Amniotic epithelial cell (primary cell): ENCODE measurements around the gene EBLN1.
"Not testable (repeated sequence)": the region's sequence is repeated elsewhere in the genome, so short reads cannot be mapped to it uniquely, and the experiment has no call there.

Source experiments
- DNase-seq: peaks from one replicate; pipeline ENCODE4 v3.0.0-alpha.2; 2010; ENCODE audit warnings: low read depth

Gene EBLN1

DNA sequence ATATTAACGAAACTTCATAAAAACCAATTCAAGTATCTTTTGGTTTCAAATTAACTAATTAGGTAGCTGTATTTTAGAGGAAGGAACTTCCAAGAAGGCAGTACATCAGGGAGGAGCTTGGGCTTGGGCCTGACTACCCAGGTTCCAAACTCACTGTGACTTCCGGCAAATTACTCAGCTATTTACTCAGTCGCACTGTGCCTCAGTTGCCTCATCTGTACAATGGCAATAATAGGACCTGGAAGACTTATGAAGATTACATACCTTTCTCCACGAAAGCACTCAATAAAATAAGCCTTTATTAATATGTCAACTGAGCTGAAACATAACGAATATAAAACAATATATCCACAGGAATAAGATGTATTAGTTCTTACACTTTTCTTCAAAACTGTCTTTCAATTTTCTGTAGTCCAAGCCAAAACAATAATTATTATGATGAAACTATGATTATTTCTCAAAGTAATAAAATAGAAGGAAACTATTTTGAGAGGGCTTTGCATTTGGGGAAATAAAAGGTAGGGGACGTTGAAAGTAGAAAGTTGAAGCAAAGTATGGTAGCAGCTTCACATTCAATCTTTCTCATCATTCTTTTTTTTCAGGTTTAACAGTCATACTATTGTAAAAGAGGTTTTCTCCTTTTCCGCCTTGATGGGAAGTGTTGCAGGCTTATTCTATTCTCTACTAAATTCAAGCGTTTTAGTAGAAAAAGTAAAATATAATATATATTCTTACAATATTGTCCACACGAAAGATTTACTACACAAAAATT, 10.5 kb upstream of the EBLN1 start:
- no peak for DNase-seq

- no peak for DNase-seq
These were observed 8.8 kb upstream of the EBLN1 start for GRCh38 chr10:22226599-22226998.

GRCh38 chr10:22222236-22223190, 4.7 kb upstream of the EBLN1 start:
- DNase-seq: no peak

DNA sequence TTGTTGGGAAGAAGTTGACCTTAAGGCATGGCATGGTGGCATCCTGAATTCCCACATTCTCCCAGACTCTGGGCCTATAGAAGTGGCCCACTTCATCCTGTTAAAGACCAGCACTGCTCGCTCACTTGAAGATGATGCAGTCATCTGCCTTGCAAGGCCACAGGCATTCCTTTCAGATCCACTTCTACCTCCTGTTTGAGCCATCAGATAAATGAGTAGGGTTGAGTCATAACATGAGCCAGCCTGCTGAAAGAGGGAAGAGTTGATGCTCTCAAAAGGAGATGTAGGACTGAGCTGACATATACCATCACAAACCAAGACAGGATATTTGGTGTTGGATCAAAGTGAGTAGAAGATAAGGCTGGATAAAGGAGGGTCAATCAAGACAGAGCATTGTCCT, 1.5 kb upstream of the EBLN1 start:
- DNase-seq: peak; percentile 78

- no peak for DNase-seq
These were observed 633 bp upstream of the EBLN1 start for GRCh38 chr10:22218448-22218847.

DNA sequence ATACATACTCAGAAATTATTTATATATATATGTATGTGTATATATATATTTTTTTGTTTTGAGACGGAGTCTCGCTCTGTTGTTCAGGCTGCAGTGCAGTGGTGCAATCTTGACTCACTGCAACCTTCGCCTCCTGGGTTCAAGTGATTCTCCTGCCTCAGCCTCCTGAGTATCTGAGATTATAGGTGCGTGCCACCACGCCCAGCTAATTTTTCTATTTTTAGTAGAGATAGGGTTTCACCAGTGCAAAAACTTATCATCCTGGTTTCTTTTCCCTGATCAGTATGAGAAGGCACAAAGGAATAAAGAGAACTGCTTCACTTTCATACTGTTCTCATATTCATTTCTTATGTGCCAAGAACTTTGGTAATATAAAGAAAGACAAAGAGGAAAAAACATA, 731 bp downstream of the EBLN1 start:
- not testable (repeated sequence) for DNase-seq

DNA sequence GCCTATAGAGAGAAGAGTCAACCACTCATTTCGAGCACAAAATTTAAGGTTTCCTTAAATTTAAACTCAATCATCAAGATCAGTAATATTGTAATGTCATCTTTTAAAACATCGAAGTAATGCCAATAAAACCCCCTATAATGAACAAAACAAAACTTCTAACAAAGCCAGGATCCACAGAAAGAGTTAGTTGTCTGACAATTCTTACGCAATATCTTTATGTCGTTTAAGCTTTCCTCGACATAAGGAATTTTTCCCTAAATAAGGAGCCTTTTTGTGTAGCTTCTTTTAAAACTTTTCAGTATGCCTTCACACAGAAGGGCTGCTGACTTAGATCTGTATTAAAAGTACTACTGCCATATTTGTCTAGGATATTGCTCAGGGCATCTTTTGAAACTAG, 7.5 kb downstream of the EBLN1 start:
- no peak for DNase-seq

DNA sequence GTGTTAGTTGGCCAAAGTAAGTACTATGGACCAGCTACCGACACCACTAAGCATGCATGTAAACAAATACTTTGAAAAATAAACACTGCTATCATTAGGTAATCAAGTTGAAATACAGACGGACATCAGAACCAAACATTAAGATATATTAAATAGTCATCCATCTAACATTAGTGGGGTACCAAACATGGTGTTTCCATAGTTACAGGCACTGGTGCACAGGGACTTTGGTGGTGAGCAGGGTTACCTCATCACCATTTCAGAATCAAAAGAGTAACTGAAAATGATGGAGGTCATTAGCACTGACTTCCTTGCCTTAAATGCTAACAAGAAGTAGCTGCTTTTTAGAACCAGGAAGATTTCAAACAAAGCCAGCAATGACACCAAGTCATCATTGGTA, 23.9 kb downstream of the EBLN1 start:
- no peak for DNase-seq

DNA sequence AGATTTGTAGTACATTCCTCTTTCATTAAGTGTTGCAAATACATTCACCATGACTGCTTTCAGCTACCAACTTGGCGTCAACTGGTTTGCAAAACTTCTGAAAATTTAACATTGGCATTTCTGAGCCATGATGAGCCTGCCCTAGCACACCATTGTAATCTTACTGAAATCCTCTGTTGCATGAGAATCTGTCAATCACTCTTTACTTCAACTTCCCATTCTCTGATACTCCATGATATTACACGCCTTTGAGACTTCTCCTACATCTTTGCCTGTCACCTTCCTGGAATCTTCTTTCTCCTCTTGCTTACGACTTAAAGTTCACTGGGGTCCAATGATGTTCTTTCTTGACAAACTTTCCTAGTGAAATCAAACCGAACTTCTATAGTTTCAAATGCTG, 32.2 kb downstream of the EBLN1 start:
- DNase-seq: no peak

DNA sequence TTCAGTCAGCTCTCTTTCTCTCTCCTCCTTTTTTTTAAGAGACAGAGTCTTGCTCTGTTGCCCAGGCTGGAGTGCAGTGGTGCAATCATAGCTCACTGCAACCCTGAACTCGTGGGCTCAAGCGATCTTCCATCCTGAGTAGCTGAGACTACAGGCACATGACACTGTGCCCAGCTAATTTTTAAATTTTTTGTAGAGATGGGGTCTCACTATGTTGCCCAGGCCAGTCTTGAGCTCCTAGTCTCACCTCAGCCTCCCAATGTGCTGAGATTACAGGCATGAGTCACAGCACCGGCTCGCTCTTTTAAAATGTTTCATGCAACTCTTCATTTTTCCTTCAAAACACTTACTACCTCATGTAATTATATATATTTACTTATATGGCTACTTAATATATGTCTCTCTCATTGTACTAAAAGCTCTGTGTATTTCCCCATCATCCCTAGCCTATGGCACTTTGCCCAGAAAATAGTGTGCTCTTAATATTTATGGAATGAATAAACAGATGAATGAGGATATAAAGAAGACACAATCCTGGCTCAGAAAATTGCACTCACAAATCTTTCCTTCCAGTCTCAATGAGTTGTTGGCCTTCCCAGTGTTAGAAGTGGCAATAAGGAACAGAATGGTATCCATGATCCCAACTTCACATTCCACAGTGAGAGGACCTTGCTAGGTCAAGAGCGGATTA, 33.9 kb downstream of the EBLN1 start:
- peak; percentile 81 for DNase-seq

DNA sequence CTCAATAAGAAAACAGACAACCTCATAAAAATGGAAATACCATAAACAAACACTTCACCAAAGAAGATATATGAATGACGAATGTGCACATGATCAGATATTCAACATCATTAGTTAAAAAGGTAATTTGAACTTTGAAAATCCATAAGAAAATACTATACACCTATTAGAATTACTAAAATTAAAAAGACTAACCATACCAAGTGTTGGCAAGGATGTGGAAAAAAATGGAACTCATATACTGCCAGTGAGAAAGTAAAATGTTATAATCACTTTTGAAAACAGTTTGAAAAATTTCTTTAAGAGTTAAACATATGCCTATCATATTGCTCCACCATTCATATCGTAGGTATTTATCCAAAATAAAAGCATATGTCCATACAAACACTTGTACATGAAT, 37.1 kb downstream of the EBLN1 start:
- DNase-seq: no peak

DNA sequence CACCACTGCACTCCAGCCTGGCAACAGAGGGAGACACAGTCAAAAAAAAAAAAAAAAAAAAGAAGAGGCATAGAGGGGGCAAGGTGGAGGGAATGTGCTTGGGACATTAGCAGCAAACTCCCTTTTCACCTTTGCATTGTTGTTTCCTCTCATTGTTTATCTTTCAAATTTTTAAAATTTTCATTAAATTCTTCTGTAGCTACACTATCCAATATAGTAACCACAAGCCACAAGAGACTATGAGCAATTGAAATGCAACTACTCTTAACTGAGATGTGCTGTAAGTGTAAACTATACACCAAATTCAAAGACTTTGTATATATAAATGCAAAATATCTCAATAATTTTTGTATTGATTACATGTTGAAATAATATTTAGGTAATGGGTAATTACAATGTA, 43.4 kb downstream of the EBLN1 start:
- peak; percentile 9 for DNase-seq

DNA sequence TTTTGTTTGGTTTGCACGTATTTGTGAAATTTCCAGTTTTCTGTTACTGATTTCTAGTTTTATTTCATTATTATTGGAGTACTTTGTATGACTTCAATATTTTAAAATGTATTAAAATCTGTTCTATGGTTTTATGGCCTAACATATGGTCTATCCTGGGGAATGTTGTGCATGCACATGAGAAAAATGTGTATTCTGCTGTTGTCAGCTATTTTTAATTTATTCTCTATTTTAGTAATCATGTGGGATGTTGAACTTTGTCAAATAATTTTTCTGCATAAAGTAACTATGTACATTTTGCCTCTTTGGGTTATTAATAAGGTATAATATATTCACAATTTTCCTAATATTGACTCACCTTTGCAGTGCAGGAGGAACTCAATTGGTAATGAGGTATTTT, 46.7 kb downstream of the EBLN1 start:
- no peak for DNase-seq

DNA sequence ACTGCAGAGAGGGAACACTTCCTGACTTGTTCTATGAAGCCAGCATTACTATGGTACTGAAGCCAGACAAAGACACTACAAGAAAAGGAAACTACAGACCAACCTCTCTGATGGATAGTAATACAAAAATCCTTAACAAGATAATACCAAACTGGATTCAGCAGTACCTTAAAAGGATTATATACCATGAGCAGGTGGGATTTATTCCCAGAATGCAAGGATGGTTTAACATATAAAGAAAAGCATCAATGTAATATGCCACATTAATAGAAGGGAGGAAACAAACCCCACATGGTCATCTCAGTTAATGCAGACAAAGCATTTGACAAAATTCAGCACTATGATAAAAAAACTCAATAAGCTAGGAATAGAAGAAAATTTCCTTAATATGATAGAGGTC, 47.2 kb downstream of the EBLN1 start:
- DNase-seq: no peak

GRCh38 chr10:22159979-22160378, 57.8 kb downstream of the EBLN1 start:
- DNase-seq: no peak

DNA sequence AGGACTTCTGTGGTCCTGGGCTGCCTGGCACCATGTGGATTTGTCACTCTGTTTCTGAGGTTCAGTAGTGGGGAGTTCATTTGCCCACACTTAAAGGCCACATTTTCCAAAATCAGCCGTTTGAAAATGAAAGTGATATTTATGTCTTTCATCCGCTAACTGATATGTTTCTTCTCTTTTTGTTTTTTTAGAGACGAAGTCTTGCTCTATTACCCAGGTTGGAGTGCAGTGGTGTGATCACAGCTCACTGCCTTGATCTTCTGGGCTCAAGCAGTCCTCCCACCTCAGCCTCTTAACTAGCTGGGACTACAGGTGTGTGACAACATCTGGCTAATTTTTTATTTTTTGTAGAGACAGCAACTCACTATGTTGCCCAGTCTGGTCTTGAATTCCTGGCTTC, 58.6 kb downstream of the EBLN1 start:
- no peak for DNase-seq
